Measurements from ENCODE around the gene CEP78.
"Not testable (repeated sequence)": the region's sequence is repeated elsewhere in the genome, so short reads cannot be mapped to it uniquely, and the experiment has no call there.

CEP78 gene

GRCh38 chr9:78196258-78196657 is 39.6 kb upstream of the CEP78 start:
- H3K27ac ChIP-seq = no peak overlapping the region
- TF ChIP-seq ZFX (IDR thresholded peaks at IDR 0.05) = no peak
- TF ChIP-seq, protein P1, sequence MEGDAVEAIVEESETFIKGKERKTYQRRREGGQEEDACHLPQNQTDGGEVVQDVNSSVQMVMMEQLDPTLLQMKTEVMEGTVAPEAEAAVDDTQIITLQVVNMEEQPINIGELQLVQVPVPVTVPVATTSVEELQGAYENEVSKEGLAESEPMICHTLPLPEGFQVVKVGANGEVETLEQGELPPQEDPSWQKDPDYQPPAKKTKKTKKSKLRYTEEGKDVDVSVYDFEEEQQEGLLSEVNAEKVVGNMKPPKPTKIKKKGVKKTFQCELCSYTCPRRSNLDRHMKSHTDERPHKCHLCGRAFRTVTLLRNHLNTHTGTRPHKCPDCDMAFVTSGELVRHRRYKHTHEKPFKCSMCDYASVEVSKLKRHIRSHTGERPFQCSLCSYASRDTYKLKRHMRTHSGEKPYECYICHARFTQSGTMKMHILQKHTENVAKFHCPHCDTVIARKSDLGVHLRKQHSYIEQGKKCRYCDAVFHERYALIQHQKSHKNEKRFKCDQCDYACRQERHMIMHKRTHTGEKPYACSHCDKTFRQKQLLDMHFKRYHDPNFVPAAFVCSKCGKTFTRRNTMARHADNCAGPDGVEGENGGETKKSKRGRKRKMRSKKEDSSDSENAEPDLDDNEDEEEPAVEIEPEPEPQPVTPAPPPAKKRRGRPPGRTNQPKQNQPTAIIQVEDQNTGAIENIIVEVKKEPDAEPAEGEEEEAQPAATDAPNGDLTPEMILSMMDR (conservative IDR thresholded peaks at IDR 0.05) = no peak

DNA sequence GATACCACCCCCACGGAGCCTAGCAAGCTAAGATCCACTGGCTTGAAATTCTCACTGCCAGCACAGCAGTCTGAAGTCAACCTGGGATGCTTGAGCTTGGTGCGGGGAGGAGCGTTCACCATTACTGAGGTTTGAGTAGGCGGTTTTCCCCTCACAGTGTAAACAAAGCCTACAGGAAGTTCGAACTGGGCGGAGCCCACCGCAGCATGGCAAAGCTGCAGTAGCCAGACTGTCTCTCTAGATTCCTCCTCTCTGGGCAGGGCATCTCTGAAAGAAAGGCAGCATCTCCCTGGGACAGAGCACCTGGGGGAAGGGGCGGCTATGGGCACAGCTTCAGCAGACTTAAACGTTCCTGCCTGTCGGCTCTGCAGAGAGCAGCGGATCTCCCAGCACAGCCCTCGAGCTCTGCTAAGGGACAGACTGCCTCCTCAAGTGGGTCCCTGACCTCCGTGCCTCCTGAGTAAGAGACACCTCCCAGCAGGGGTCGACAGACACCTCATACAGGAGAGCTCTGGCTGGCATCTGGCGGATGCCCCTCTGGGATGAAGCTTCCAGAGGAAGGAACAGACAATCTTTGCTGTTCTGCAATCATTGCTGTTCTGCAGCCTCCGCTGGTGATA is 34.6 kb upstream of the CEP78 start:
- not testable (repeated sequence) for H3K27ac ChIP-seq

GRCh38 chr9:78207319-78207718 is 28.6 kb upstream of the CEP78 start:
- TF ChIP-seq ZFX (IDR thresholded peaks at IDR 0.05) = no peak
- TF ChIP-seq, protein P1 (conservative IDR thresholded peaks at IDR 0.05) = no peak
- H3K27ac ChIP-seq = no peak overlapping the region

DNA sequence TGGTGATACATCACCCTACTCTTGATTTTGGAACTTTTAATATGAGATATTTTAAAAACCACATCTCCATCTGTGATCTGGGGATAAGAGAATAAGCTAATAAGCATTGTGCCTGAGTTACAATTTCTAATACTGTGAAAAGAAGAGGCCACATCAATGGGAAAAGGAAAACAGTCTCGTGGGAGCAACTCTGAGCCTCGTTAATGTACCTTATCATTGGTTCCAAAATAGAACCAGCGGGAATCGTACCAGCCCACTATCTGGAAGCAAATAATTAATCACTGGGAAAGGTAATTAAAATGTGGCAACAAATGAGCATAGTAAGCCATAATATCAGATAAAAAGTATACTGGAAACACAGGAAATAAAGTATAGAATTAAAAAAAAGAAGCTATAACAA is 28.0 kb upstream of the CEP78 start:
- no peak for TF ChIP-seq ZFX (IDR thresholded peaks at IDR 0.05)
- TF ChIP-seq, protein P1 (conservative IDR thresholded peaks at IDR 0.05) = no peak
- no peak overlapping the region for H3K27ac ChIP-seq

DNA sequence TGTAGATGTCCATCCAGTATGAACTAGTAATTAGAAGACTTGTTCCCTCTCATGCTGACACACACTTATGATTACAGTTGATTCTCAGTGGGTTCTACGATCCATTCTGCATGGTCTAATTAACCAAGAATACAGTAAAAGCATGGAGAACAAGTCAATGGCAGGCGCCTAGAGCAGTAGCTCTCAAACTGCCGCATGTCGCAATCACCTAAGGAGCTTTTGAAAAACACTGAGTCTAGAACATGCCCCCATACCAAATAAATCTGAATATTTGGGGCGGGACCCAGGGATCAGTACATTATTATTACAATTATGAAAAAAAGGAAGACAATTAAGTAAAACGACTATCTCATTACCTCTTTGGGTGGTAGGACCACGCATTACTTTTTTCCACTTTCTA is 26.7 kb upstream of the CEP78 start:
- no peak overlapping the region for H3K27ac ChIP-seq
- no peak for TF ChIP-seq ZFX (IDR thresholded peaks at IDR 0.05)
- TF ChIP-seq, protein P1 (conservative IDR thresholded peaks at IDR 0.05) = no peak

DNA sequence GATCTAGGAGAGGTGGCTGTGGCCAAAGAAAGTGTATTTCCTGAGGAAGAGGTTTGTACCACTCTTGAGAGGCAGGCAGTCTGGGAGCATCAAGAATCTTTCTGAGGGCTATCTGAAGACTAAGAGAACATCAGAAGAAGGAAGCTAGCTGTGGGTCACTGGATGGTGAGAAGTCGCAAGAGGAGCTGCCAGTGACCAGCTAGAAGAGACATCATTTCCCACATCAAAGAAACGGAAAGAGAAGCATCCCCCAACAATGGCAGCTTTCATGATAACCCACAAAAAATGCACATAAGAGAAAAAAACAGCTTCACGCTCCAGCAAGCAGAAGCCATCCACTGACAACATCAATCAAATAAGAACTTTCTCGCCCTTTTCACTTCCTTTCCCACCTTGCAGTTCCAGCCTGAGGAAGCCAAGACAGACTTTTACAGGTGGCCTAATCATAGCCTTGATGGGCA is 25.0 kb upstream of the CEP78 start:
- no peak overlapping the region for H3K27ac ChIP-seq
- TF ChIP-seq, protein P1 (conservative IDR thresholded peaks at IDR 0.05) = no peak
- no peak for TF ChIP-seq ZFX (IDR thresholded peaks at IDR 0.05)

DNA sequence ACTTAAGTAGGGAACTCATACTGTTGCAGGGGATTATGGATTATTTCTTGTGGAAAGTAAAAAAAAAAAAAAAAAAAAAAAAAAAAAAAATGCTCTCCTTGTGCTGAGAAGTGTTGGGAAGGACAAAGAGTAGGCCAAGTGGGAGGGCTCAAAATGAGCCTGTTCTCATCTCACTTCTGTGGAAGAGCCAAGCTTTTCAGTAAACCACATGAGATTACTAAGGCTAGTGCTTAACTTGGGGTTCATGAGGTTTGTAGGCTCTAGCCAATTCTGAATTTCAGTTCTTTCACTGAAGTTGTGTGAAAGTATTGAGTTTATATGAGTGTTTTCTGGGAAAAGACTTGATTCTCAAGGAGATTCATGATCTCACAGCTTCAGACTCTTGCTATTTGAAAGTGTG is 23.0 kb upstream of the CEP78 start:
- TF ChIP-seq, protein P1 (conservative IDR thresholded peaks at IDR 0.05) = no peak
- TF ChIP-seq ZFX (IDR thresholded peaks at IDR 0.05) = no peak
- no peak overlapping the region for H3K27ac ChIP-seq

DNA sequence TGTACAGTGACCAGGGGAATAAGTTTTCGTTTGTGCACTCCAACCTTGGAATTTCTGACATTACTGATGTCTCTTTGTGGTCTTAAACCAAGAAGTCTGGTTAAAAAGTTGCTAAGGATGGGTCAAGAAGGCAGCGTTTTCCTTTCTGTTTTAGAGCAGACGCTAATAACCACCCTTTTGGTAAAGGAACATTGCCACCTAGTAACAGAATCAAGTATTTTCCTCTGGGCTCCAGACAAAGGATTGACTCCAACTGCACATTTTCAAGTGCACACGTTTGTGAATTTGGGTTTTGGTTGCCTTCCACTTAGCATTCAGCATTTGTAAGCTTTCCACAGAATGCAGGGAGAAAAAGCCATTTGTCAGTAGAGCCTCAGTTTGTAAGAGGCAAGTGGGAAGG is 22.2 kb upstream of the CEP78 start:
- TF ChIP-seq, protein P1 (conservative IDR thresholded peaks at IDR 0.05) = peak; percentile 42
- TF ChIP-seq ZFX (IDR thresholded peaks at IDR 0.05) = no peak
- H3K27ac ChIP-seq = no peak overlapping the region

Data from C4-2B (cell line).